H9 (cell line): ENCODE measurements around the gene NEK7. TPM values are rescaled to one million over a fixed set of nuclear protein-coding genes. Genes with fewer than 3 reads are reported as not detected.

Experiments used
- DNase-seq: peaks from one replicate; pipeline ENCODE4 v3.0.0-alpha.2; 2017
- H2AFZ ChIP-seq: one replicate; pipeline ENCODE4 v1.6.1; 2013; ENCODE audit warnings: mild to moderate bottlenecking, low read length, control low read depth, moderate library complexity
- H2AK5ac ChIP-seq: 2 replicates; pipeline ENCODE4 v1.6.1; 2013; ENCODE audit warnings: low read length, control low read depth, mixed read lengths; ENCODE audit not compliant: insufficient read length
- H2BK120ac ChIP-seq: one replicate; pipeline ENCODE4 v1.6.1; 2013; ENCODE audit warnings: low read depth, mild to moderate bottlenecking, low read length, control low read depth, inconsistent platforms; ENCODE audit not compliant: poor library complexity, severe bottlenecking
- H2BK12ac ChIP-seq: 2 replicates; pipeline ENCODE4 v1.6.1; 2013; ENCODE audit warnings: low read length, control low read depth, mixed read lengths, low read depth; ENCODE audit not compliant: insufficient read length
- H2BK15ac ChIP-seq: 2 replicates; pipeline ENCODE4 v1.6.1; 2013; ENCODE audit warnings: low read depth, low read length, control low read depth
- H2BK20ac ChIP-seq: one replicate; pipeline ENCODE4 v1.6.1; 2013; ENCODE audit warnings: low read depth, mild to moderate bottlenecking, low read length, control low read depth, inconsistent platforms; ENCODE audit not compliant: poor library complexity, severe bottlenecking
- H2BK5ac ChIP-seq: 2 replicates; pipeline ENCODE4 v1.6.1; 2013; ENCODE audit warnings: low read length, control low read depth, mixed read lengths; ENCODE audit not compliant: insufficient read length
- H3K14ac ChIP-seq: 2 replicates; pipeline ENCODE4 v1.6.1; 2013; ENCODE audit warnings: low read length, control low read depth; ENCODE audit not compliant: insufficient read depth
- H3K18ac ChIP-seq: 2 replicates; pipeline ENCODE4 v1.6.1; 2013; ENCODE audit warnings: low read depth, mild to moderate bottlenecking, mixed read lengths, low read length, control low read depth; ENCODE audit not compliant: insufficient read length
- H3K23ac ChIP-seq: 2 replicates; pipeline ENCODE4 v1.6.1; 2013; ENCODE audit warnings: low read length, control low read depth, mixed read lengths, low read depth; ENCODE audit not compliant: insufficient read length
- H3K23me2 ChIP-seq: 2 replicates; pipeline ENCODE4 v1.6.1; 2013; ENCODE audit warnings: low read depth, mild to moderate bottlenecking, mixed read lengths, low read length, control low read depth; ENCODE audit not compliant: insufficient read length, poor library complexity, severe bottlenecking
- H3K27ac ChIP-seq: 2 replicates; pipeline ENCODE4 v1.5.1; 2013; ENCODE audit warnings: low read length, control low read depth, mixed read lengths, low read depth; ENCODE audit not compliant: insufficient read length
- H3K27me3 ChIP-seq: 2 replicates; pipeline ENCODE4 v1.6.1; 2013; ENCODE audit warnings: low read length, control low read depth, inconsistent platforms; ENCODE audit not compliant: insufficient read depth
- H3K4ac ChIP-seq: 2 replicates; pipeline ENCODE4 v1.6.1; 2013; ENCODE audit warnings: low read depth, mild to moderate bottlenecking, control low read depth, inconsistent platforms, low read length, moderate library complexity
- H3K4me1 ChIP-seq: 2 replicates; pipeline ENCODE4 v1.6.1; 2013; ENCODE audit warnings: low read length, control low read depth, inconsistent platforms; ENCODE audit not compliant: insufficient read depth
- H3K4me2 ChIP-seq: 2 replicates; pipeline ENCODE4 v1.6.1; 2013; ENCODE audit warnings: low read length, control low read depth, mixed read lengths; ENCODE audit not compliant: insufficient read length, insufficient read depth
- H3K56ac ChIP-seq: 2 replicates; pipeline ENCODE4 v1.6.1; 2013; ENCODE audit warnings: low read depth, mild to moderate bottlenecking, mixed read lengths, low read length, control low read depth; ENCODE audit not compliant: insufficient read length
- H3K79me1 ChIP-seq: 2 replicates; pipeline ENCODE4 v1.6.1; 2013; ENCODE audit warnings: low read depth, mild to moderate bottlenecking, moderate library complexity, low read length, control low read depth, inconsistent platforms; ENCODE audit not compliant: insufficient read depth, poor library complexity, severe bottlenecking
- H3K79me2 ChIP-seq: 2 replicates; pipeline ENCODE4 v1.6.1; 2013; ENCODE audit warnings: low read length, control low read depth, inconsistent platforms; ENCODE audit not compliant: insufficient read depth
- H3K9ac ChIP-seq: 2 replicates; pipeline ENCODE4 v1.6.1; 2013; ENCODE audit warnings: low read length, control low read depth, mixed read lengths; ENCODE audit not compliant: insufficient read length; ENCODE audit errors: extremely low read depth
- H3K9me3 ChIP-seq: one replicate; pipeline ENCODE4 v1.6.1; 2013; ENCODE audit warnings: low read depth, low read length, inconsistent platforms; ENCODE audit not compliant: control insufficient read depth
- H3T11ph ChIP-seq: one replicate; pipeline ENCODE4 v1.6.1; 2013; ENCODE audit warnings: mild to moderate bottlenecking, low read length, control low read depth, inconsistent platforms
- H4K20me1 ChIP-seq: one replicate; pipeline ENCODE4 v1.6.1; 2013; ENCODE audit not compliant: control insufficient read depth, insufficient read length, insufficient read depth
- H4K5ac ChIP-seq: 2 replicates; pipeline ENCODE4 v1.6.1; 2013; ENCODE audit warnings: low read depth, mild to moderate bottlenecking, mixed read lengths, low read length, control low read depth; ENCODE audit not compliant: insufficient read length
- H4K8ac ChIP-seq: replicated peaks from 2 replicates; pipeline ENCODE4 v1.6.1; 2013; ENCODE audit warnings: low read length, control low read depth, mixed read lengths, low read depth; ENCODE audit not compliant: insufficient read length
- H4K91ac ChIP-seq: 2 replicates; pipeline ENCODE4 v1.6.1; 2013; ENCODE audit warnings: low read depth, mild to moderate bottlenecking, moderate library complexity, mixed read lengths, low read length, control low read depth; ENCODE audit not compliant: insufficient read length
- H3K27ac Mint-ChIP-seq, 3 experiments: 2 replicates in 2 of 3; 3 replicates in 1 of 3; pipeline ENCODE4 v1.8.0; 2020 to 2021; ENCODE audit warnings: mixed read lengths in 3 of 3, mild to moderate bottlenecking in 1 of 3, moderate library complexity in 1 of 3
- H3K27me3 Mint-ChIP-seq: 2 replicates; pipeline ENCODE4 v1.8.0; 2021; ENCODE audit warnings: low read depth, mild to moderate bottlenecking, moderate library complexity, mixed read lengths
- H3K36me3 Mint-ChIP-seq, 3 experiments: 2 replicates in 2 of 3; 3 replicates in 1 of 3; pipeline ENCODE4 v1.8.0; 2020 to 2021; ENCODE audit warnings: low read depth in 3 of 3, mixed read lengths in 3 of 3; ENCODE audit not compliant: insufficient read depth in 1 of 3
- H3K4me1 Mint-ChIP-seq, 2 experiments: 2 replicates each; pipeline ENCODE4 v1.8.0; 2020; ENCODE audit warnings: mixed read lengths in 2 of 2
- H3K4me3 Mint-ChIP-seq, 2 experiments: 2 replicates in 1 of 2; 3 replicates in 1 of 2; pipeline ENCODE4 v1.8.0; 2020 to 2021; ENCODE audit warnings: mild to moderate bottlenecking in 2 of 2, mixed read lengths in 2 of 2, moderate library complexity in 1 of 2
- H3K9me3 Mint-ChIP-seq, 2 experiments: 2 replicates in 1 of 2; 3 replicates in 1 of 2; pipeline ENCODE4 v1.8.0; 2020; ENCODE audit warnings: mild to moderate bottlenecking in 2 of 2, mixed read lengths in 2 of 2, moderate library complexity in 1 of 2
- WGBS: extraction: QIAGEN DNeasy Blood & Tissue Kit; methylation state at CpG from one replicate; pipeline ENCODE4 v1.1.7; 2013; ENCODE audit warnings: missing lambda C conversion rate, low lambda C conversion rate, mixed read lengths; ENCODE audit not compliant: insufficient read length; ENCODE audit errors: extremely low coverage; 5-methylcytosine and 5-hydroxymethylcytosine counted together
- total RNA-seq: library from RNA; stranded (reverse); gene quantifications from 2 replicates; pipeline ENCODE4 v1.2.1, GENCODE V29; 2021
- TF ChIP-seq, protein P1 (sequence below): fragments of 200-600 bp; sonication (generic); conservative IDR thresholded peaks from 3 replicates; pipeline ENCODE4 v1.8.0; 2021; ENCODE audit warnings: antibody characterized with exemption, mild to moderate bottlenecking

The NEK7 gene
- total RNA-seq, 1 experiment from 2014 or later: 9.6 TPM

DNA sequence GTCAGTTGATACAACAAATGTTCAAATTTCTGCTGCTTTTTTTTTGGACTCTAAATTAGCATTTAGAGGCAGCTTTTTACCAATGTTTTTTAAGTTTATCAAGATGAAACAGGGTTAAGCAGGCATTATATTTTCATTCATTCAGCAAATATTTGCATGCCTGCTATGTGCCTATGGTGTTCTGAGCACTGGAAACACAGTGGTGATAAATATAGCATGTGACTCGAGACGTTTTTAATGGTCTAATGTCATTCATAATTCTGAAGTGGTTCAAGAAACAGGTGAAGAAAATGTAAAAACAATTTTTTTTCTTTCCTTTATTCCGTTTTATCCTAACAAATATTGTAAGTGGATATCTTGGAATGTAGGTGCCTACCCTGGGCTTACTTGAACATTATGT, 26.8 kb downstream of the NEK7 start:
- Histone ChIP-seq H4K5ac (no peak overlapping the region), H3K79me2 (peaks cover 2% of the 10 kb centered on the region; the same call in 1 of the 2 replicates), H2BK12ac (no peak overlapping the region), H3K4me2 (no peak overlapping the region), H3K4me1 (no peaks in the 10 kb centered on the region), H3K9me3 (no peaks in the 10 kb centered on the region), H4K20me1 (no peaks in the 10 kb centered on the region), H3K27ac (no peak overlapping the region), H2BK5ac (no peak overlapping the region), H2BK120ac (no peak overlapping the region), H3T11ph (no peak overlapping the region), H3K23ac (no peak overlapping the region), H3K56ac (no peak overlapping the region), H3K9ac (no peak overlapping the region), H2BK20ac (no peak overlapping the region), H2AK5ac (no peak overlapping the region), H3K23me2 (no peaks in the 10 kb centered on the region), H3K79me1 (peaks cover 3% of the 10 kb centered on the region), H2BK15ac (no peak overlapping the region), H3K4ac (no peak overlapping the region), H3K18ac (no peak overlapping the region), H4K8ac (no peak overlapping the region), H3K14ac (no peak overlapping the region), H2AFZ (no peak overlapping the region), H3K27me3 (no peaks in the 10 kb centered on the region), H4K91ac (no peak overlapping the region)
- no CpG with 5 or more reads among the region's 3 CpGs for WGBS
- H3K4me3 Mint-ChIP-seq: no peak overlapping the region
- H3K9me3 Mint-ChIP-seq: no peaks in the 10 kb centered on the region
- TF ChIP-seq, protein P1, sequence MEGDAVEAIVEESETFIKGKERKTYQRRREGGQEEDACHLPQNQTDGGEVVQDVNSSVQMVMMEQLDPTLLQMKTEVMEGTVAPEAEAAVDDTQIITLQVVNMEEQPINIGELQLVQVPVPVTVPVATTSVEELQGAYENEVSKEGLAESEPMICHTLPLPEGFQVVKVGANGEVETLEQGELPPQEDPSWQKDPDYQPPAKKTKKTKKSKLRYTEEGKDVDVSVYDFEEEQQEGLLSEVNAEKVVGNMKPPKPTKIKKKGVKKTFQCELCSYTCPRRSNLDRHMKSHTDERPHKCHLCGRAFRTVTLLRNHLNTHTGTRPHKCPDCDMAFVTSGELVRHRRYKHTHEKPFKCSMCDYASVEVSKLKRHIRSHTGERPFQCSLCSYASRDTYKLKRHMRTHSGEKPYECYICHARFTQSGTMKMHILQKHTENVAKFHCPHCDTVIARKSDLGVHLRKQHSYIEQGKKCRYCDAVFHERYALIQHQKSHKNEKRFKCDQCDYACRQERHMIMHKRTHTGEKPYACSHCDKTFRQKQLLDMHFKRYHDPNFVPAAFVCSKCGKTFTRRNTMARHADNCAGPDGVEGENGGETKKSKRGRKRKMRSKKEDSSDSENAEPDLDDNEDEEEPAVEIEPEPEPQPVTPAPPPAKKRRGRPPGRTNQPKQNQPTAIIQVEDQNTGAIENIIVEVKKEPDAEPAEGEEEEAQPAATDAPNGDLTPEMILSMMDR: no peak
- no peaks in the 10 kb centered on the region for H3K27me3 Mint-ChIP-seq
- no peaks in the 10 kb centered on the region for H3K36me3 Mint-ChIP-seq
- peaks cover 8 to 9% of the 10 kb centered on the region in 2 experiments for H3K4me1 Mint-ChIP-seq
- no peak for DNase-seq
- H3K27ac Mint-ChIP-seq: no peak overlapping the region
